ENCODE results near the gene SERTAD3.

GRCh38 chr19:40413291-40413845 lies 30.8 kb downstream of the SERTAD3 start, which contains the start of gene PRX:
- no peak for TF ChIP-seq REST (IDR thresholded peaks at IDR 0.05)
- no peak for TF ChIP-seq HOXA7 (CRISPR knock-in tag; IDR thresholded peaks at IDR 0.05)
- TF ChIP-seq CTCF (IDR thresholded peaks at IDR 0.05), result no peak
- no peak for TF ChIP-seq MAX (IDR thresholded peaks at IDR 0.05)
- TF ChIP-seq JUNB (IDR thresholded peaks at IDR 0.05), result no peak
- no peak for TF ChIP-seq EP300 (IDR thresholded peaks at IDR 0.05)
- no peak for TF ChIP-seq POLR2AphosphoS2 (conservative IDR thresholded peaks at IDR 0.05; ENCODE audit: low read length)

All from A549 (cell line).